H1 (cell line): ENCODE data around the gene CDC42BPB. TPM values are rescaled to one million over a fixed set of nuclear protein-coding genes. Genes with fewer than 3 reads are reported as not detected.

Experiments used
- KDM1A ChIP-seq: fragments of 200-600, 300-600 bp; sonication (generic); IDR thresholded peaks from 2 replicates; pipeline ENCODE4 v1.7.1; 2016; ENCODE audit warnings: mild to moderate bottlenecking, low read length, borderline replicate concordance
- polyA plus RNA-seq, 7 experiments: library from polyadenylated mRNA; depleted of rRNA in 3 of 7; stranded (reverse) in 5 of 7; unstranded in 2 of 7; fragments of >200 nt in 5 of 7; fragments of 200-250 nt in 2 of 7; gene quantifications; 1 replicate in 5 of 7; 2 replicates in 1 of 7; 4 replicates in 1 of 7; pipeline versions ENCODE4 v1.2.1 to v1.2.3, GENCODE V29; 2011 to 2013; ENCODE audit warnings: missing spikeins in 2 of 7, mixed read lengths in 2 of 7
- total RNA-seq: library from RNA; stranded (reverse); fragmentation: NEBNext Ultra II Directional; extraction: Animal tissue kit (Norgen Biotek cat#: 25700); gene quantifications from 2 replicates; pipeline ENCODE4 v1.2.1, GENCODE V29; 2021
- TF ChIP-seq, protein P1 (sequence below): IDR thresholded peaks from 2 replicates; pipeline ENCODE4 v1.6.1; 2012; ENCODE audit warnings: inconsistent platforms
- TF ChIP-seq, protein P2 (sequence below): fragments of 300-600 bp; sonication (generic); IDR thresholded peaks from 2 replicates; pipeline ENCODE4 v1.7.1; 2012; ENCODE audit warnings: low read length, moderate library complexity, mild to moderate bottlenecking, inconsistent platforms; ENCODE audit not compliant: insufficient replicate concordance

Gene CDC42BPB
- total and polyA plus RNA-seq, 2 of the 8 experiments (the other 6 are each of a cell fraction or from before 2014, with no cell fraction given), result 51.2 to 88.2 TPM

DNA sequence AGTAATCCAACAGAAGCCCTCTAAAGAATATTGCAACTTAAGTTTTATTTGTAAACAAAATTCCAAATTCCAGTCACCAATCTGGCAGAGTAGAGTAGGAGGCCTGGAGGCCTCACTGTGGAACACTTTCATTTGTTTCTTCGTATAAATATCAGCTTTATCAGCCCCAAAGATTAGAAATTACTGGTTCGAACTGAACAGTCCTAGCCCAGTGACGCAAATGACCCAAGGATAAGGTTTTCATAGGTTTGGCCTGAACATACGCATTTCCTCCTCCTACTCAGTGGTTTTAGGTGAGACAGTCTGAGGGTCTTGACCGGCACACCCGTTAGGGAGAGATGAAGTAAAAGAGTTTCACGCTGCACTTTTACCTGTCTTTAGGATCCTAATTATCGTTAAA is 1.7 kb downstream of the CDC42BPB start (continued):
- TF ChIP-seq, protein P1, sequence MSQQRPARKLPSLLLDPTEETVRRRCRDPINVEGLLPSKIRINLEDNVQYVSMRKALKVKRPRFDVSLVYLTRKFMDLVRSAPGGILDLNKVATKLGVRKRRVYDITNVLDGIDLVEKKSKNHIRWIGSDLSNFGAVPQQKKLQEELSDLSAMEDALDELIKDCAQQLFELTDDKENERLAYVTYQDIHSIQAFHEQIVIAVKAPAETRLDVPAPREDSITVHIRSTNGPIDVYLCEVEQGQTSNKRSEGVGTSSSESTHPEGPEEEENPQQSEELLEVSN, result no peak
- TF ChIP-seq, protein P2, sequence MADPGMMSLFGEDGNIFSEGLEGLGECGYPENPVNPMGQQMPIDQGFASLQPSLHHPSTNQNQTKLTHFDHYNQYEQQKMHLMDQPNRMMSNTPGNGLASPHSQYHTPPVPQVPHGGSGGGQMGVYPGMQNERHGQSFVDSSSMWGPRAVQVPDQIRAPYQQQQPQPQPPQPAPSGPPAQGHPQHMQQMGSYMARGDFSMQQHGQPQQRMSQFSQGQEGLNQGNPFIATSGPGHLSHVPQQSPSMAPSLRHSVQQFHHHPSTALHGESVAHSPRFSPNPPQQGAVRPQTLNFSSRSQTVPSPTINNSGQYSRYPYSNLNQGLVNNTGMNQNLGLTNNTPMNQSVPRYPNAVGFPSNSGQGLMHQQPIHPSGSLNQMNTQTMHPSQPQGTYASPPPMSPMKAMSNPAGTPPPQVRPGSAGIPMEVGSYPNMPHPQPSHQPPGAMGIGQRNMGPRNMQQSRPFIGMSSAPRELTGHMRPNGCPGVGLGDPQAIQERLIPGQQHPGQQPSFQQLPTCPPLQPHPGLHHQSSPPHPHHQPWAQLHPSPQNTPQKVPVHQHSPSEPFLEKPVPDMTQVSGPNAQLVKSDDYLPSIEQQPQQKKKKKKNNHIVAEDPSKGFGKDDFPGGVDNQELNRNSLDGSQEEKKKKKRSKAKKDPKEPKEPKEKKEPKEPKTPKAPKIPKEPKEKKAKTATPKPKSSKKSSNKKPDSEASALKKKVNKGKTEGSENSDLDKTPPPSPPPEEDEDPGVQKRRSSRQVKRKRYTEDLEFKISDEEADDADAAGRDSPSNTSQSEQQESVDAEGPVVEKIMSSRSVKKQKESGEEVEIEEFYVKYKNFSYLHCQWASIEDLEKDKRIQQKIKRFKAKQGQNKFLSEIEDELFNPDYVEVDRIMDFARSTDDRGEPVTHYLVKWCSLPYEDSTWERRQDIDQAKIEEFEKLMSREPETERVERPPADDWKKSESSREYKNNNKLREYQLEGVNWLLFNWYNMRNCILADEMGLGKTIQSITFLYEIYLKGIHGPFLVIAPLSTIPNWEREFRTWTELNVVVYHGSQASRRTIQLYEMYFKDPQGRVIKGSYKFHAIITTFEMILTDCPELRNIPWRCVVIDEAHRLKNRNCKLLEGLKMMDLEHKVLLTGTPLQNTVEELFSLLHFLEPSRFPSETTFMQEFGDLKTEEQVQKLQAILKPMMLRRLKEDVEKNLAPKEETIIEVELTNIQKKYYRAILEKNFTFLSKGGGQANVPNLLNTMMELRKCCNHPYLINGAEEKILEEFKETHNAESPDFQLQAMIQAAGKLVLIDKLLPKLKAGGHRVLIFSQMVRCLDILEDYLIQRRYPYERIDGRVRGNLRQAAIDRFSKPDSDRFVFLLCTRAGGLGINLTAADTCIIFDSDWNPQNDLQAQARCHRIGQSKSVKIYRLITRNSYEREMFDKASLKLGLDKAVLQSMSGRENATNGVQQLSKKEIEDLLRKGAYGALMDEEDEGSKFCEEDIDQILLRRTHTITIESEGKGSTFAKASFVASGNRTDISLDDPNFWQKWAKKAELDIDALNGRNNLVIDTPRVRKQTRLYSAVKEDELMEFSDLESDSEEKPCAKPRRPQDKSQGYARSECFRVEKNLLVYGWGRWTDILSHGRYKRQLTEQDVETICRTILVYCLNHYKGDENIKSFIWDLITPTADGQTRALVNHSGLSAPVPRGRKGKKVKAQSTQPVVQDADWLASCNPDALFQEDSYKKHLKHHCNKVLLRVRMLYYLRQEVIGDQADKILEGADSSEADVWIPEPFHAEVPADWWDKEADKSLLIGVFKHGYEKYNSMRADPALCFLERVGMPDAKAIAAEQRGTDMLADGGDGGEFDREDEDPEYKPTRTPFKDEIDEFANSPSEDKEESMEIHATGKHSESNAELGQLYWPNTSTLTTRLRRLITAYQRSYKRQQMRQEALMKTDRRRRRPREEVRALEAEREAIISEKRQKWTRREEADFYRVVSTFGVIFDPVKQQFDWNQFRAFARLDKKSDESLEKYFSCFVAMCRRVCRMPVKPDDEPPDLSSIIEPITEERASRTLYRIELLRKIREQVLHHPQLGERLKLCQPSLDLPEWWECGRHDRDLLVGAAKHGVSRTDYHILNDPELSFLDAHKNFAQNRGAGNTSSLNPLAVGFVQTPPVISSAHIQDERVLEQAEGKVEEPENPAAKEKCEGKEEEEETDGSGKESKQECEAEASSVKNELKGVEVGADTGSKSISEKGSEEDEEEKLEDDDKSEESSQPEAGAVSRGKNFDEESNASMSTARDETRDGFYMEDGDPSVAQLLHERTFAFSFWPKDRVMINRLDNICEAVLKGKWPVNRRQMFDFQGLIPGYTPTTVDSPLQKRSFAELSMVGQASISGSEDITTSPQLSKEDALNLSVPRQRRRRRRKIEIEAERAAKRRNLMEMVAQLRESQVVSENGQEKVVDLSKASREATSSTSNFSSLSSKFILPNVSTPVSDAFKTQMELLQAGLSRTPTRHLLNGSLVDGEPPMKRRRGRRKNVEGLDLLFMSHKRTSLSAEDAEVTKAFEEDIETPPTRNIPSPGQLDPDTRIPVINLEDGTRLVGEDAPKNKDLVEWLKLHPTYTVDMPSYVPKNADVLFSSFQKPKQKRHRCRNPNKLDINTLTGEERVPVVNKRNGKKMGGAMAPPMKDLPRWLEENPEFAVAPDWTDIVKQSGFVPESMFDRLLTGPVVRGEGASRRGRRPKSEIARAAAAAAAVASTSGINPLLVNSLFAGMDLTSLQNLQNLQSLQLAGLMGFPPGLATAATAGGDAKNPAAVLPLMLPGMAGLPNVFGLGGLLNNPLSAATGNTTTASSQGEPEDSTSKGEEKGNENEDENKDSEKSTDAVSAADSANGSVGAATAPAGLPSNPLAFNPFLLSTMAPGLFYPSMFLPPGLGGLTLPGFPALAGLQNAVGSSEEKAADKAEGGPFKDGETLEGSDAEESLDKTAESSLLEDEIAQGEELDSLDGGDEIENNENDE, result no peak
- TF ChIP-seq KDM1A, result no peak
